Measurements from ENCODE around the gene CYYR1. TPM values are rescaled to one million over a fixed set of nuclear protein-coding genes. Genes with fewer than 3 reads are reported as not detected.

The CYYR1 gene
- total and polyA plus RNA-seq, 8 donors = 20.4 to 88.0 (median 75.9) TPM

- Histone ChIP-seq H3K27ac (no peak overlapping the region), H3K36me3 (no peaks in the 10 kb centered on the region), H3K27me3 (no peaks in the 10 kb centered on the region), H3K4me1 (peaks cover 0 to 8% of the 10 kb centered on the region in 2 donors), H3K9me3 (no peaks in the 10 kb centered on the region), H3K4me3 (no peak overlapping the region)
- no peak for DNase-seq
- no peak for TF ChIP-seq CTCF (IDR thresholded peaks at IDR 0.05)
- no peak for ATAC-seq
- intact Hi-C loops (cut with DNase I) = no loop called here
These were observed 14.0 kb downstream of the CYYR1 start for GRCh38 chr21:26559099-26559498.

- Histone ChIP-seq H3K9me3 (no peaks in the 10 kb centered on the region), H3K4me1 (no peaks in the 10 kb centered on the region), H3K27ac (no peak overlapping the region), H3K36me3 (no peaks in the 10 kb centered on the region), H3K4me3 (no peak overlapping the region), H3K27me3 (no peaks in the 10 kb centered on the region)
- intact Hi-C loops (cut with DNase I) = no loop called here
- no peak for ATAC-seq
- no peak for DNase-seq
- TF ChIP-seq CTCF (IDR thresholded peaks at IDR 0.05) = no peak
These were observed 16.0 kb downstream of the CYYR1 start for GRCh38 chr21:26557106-26557505.

GRCh38 chr21:26555540-26556146 lies 17.4 kb downstream of the CYYR1 start:
- DNase-seq (no peak), ATAC-seq (no peak)
- no peak for TF ChIP-seq CTCF (IDR thresholded peaks at IDR 0.05)
- H3K36me3 ChIP-seq = no peaks in the 10 kb centered on the region
- no peaks in the 10 kb centered on the region for H3K4me1 ChIP-seq
- H3K27ac ChIP-seq = no peak overlapping the region
- H3K4me3 ChIP-seq = no peak overlapping the region
- H3K27me3 ChIP-seq = no peaks in the 10 kb centered on the region
- intact Hi-C loops (cut with DNase I) = no loop called here
- H3K9me3 ChIP-seq = no peaks in the 10 kb centered on the region

- Histone ChIP-seq H3K27ac (peak overlapping the region in 1 of 2 donors; percentile 2), H3K4me1 (peaks cover 0 to 4% of the 10 kb centered on the region in 2 donors), H3K27me3 (no peaks in the 10 kb centered on the region), H3K9me3 (no peaks in the 10 kb centered on the region), H3K36me3 (no peaks in the 10 kb centered on the region), H3K4me3 (no peak overlapping the region)
- DNase-seq (no peak), ATAC-seq (no peak)
- no peak for TF ChIP-seq CTCF (IDR thresholded peaks at IDR 0.05)
- intact Hi-C loops (cut with DNase I) = no loop called here
These were observed 18.7 kb downstream of the CYYR1 start for GRCh38 chr21:26554365-26554764.

GRCh38 chr21:26553898-26554297 lies 19.2 kb downstream of the CYYR1 start:
- peaks cover 0 to 5% of the 10 kb centered on the region in 2 donors for H3K4me1 ChIP-seq
- no peak for TF ChIP-seq CTCF (IDR thresholded peaks at IDR 0.05)
- intact Hi-C loops (cut with DNase I) = no loop called here
- no peaks in the 10 kb centered on the region for H3K27me3 ChIP-seq
- H3K4me3 ChIP-seq = no peak overlapping the region
- H3K36me3 ChIP-seq = no peaks in the 10 kb centered on the region
- no peak for DNase-seq
- H3K9me3 ChIP-seq = no peaks in the 10 kb centered on the region
- no peak for ATAC-seq
- H3K27ac ChIP-seq = peak overlapping the region in 1 of 2 donors; percentile 2
